BE2C (cell line): Measurements from ENCODE around the gene SNRNP35.
A peak's percentile ranks its signal among the peaks of the same experiment; 100 is the strongest.

ENCODE experiments used
- DNase-seq: peaks from one replicate; pipeline ENCODE4 v3.0.0-alpha.2; 2020
- H3K27me3 ChIP-seq: fragments of 250-450 bp; sonication (Bioruptor Pico); 2 replicates; pipeline ENCODE4 v1.5.1; 2020; ENCODE audit warnings: mild to moderate bottlenecking
- H3K36me3 ChIP-seq: fragments of 250-450 bp; sonication (Bioruptor Pico); 2 replicates; pipeline ENCODE4 v1.5.1; 2020; ENCODE audit warnings: mild to moderate bottlenecking
- H3K4me1 ChIP-seq: fragments of 250-450 bp; sonication (Bioruptor Pico); 2 replicates; pipeline ENCODE4 v1.5.1; 2020
- H3K4me3 ChIP-seq: 2 replicates; pipeline ENCODE4 v1.5.1; 2011; ENCODE audit warnings: low read depth, low read length
- H3K9me3 ChIP-seq: fragments of 250-450 bp; sonication (Bioruptor Pico); 2 replicates; pipeline ENCODE4 v1.5.1; 2020
- TF ChIP-seq, protein P1 (sequence below): IDR thresholded peaks from 2 replicates; pipeline ENCODE4 v1.5.1; 2012; ENCODE audit warnings: mild to moderate bottlenecking, low read depth, low read length

The SNRNP35 gene

GRCh38 chr12:123468786-123469185 is 10.8 kb downstream of the SNRNP35 start:
- Histone ChIP-seq H3K27me3 (no peaks in the 10 kb centered on the region), H3K4me3 (no peak overlapping the region), H3K4me1 (peaks cover 2% of the 10 kb centered on the region; the same call in 1 of the 2 replicates), H3K9me3 (no peaks in the 10 kb centered on the region), H3K36me3 (peaks cover 43% of the 10 kb centered on the region)
- no peak for DNase-seq
- TF ChIP-seq, protein P1, sequence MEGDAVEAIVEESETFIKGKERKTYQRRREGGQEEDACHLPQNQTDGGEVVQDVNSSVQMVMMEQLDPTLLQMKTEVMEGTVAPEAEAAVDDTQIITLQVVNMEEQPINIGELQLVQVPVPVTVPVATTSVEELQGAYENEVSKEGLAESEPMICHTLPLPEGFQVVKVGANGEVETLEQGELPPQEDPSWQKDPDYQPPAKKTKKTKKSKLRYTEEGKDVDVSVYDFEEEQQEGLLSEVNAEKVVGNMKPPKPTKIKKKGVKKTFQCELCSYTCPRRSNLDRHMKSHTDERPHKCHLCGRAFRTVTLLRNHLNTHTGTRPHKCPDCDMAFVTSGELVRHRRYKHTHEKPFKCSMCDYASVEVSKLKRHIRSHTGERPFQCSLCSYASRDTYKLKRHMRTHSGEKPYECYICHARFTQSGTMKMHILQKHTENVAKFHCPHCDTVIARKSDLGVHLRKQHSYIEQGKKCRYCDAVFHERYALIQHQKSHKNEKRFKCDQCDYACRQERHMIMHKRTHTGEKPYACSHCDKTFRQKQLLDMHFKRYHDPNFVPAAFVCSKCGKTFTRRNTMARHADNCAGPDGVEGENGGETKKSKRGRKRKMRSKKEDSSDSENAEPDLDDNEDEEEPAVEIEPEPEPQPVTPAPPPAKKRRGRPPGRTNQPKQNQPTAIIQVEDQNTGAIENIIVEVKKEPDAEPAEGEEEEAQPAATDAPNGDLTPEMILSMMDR = peak; percentile 22

- TF ChIP-seq, protein P1 = no peak
- H3K36me3 ChIP-seq = peaks cover 41% of the 10 kb centered on the region
These were observed 12.0 kb downstream of the SNRNP35 start for GRCh38 chr12:123469978-123470377.

GRCh38 chr12:123471374-123472068 is 13.6 kb downstream of the SNRNP35 start:
- H3K4me1 ChIP-seq = peaks cover 2% of the 10 kb centered on the region; the same call in 1 of the 2 replicates
- peak; percentile 27 for DNase-seq
- H3K27me3 ChIP-seq = no peaks in the 10 kb centered on the region
- H3K9me3 ChIP-seq = no peaks in the 10 kb centered on the region
- H3K36me3 ChIP-seq = peaks cover 28% of the 10 kb centered on the region
- no peak overlapping the region for H3K4me3 ChIP-seq
- TF ChIP-seq, protein P1 = no peak

More at GRCh38 chr12:123469978-123470377, 12.0 kb downstream of the SNRNP35 start:
- Histone ChIP-seq H3K9me3 (no peaks in the 10 kb centered on the region), H3K4me3 (no peak overlapping the region), H3K27me3 (no peaks in the 10 kb centered on the region), H3K4me1 (peaks cover 2% of the 10 kb centered on the region; the same call in 1 of the 2 replicates)
- DNase-seq = no peak

DNA sequence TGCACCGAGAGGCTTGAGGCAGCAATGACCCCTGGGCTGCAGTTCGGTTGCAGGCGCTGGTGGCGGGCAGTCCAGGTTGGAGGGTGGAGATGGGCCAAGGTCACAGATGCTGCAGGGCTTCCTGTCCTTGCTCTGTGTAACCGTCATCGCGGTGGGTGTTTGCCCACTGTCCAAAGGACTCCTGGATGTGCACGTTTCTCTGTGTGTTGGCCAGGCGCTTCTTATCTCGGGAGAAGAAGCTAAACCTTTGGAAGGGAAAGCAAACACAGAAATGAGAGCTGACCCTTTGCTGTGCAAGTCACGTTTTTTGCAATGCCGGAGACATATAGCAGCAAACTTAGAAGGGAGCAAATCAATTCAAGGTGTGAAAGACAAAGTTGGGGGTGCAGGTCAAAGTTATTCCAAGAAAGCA is 14.5 kb downstream of the SNRNP35 start:
- DNase-seq = no peak
- Histone ChIP-seq H3K4me1 (no peaks in the 10 kb centered on the region), H3K36me3 (peaks cover 28% of the 10 kb centered on the region), H3K9me3 (no peaks in the 10 kb centered on the region), H3K4me3 (no peak overlapping the region), H3K27me3 (no peaks in the 10 kb centered on the region)
- TF ChIP-seq, protein P1 = no peak

GRCh38 chr12:123474485-123475245 is 16.7 kb downstream of the SNRNP35 start:
- DNase-seq = no peak
- TF ChIP-seq, protein P1 = no peak
- no peaks in the 10 kb centered on the region for H3K27me3 ChIP-seq
- no peaks in the 10 kb centered on the region for H3K9me3 ChIP-seq
- H3K4me3 ChIP-seq = no peak overlapping the region
- H3K36me3 ChIP-seq = peaks cover 24% of the 10 kb centered on the region
- H3K4me1 ChIP-seq = no peaks in the 10 kb centered on the region
